Spleen (tissue), 11 donors: ENCODE data around the gene ZNF575. TPM values are rescaled to one million over a fixed set of nuclear protein-coding genes. Genes with fewer than 3 reads are reported as not detected.

Experiments used
- DNase-seq: peaks from one replicate; pipeline ENCODE4 v3.0.0-alpha.2; 2020
- H3K27ac ChIP-seq, 8 donors: fragments of 200-600 bp; sonication (generic) in 7 of 8; 1 replicate in 4 of 8; 2 replicates in 4 of 8; pipeline versions ENCODE4 v1.5.0 to v1.8.0; 2016 to 2021; ENCODE audit warnings: inconsistent platforms in 4 of 8, mild to moderate bottlenecking in 4 of 8, moderate library complexity in 1 of 8
- H3K27me3 ChIP-seq, 7 donors: fragments of 200-600 bp; sonication (generic) in 6 of 7; replicated peaks in 1 of 7; 1 replicate in 4 of 7; 2 replicates in 3 of 7; pipeline versions ENCODE4 v1.5.0 to v1.8.0; 2016 to 2021; ENCODE audit warnings: inconsistent platforms in 3 of 7, mild to moderate bottlenecking in 1 of 7
- H3K36me3 ChIP-seq, 6 donors: fragments of 200-600 bp; sonication (generic) in 5 of 6; 1 replicate in 4 of 6; 2 replicates in 2 of 6; pipeline versions ENCODE4 v1.5.0 to v1.8.0; 2016 to 2021; ENCODE audit warnings: inconsistent platforms in 2 of 6
- H3K4me1 ChIP-seq, 6 donors: fragments of 200-600 bp; sonication (generic) in 5 of 6; 1 replicate in 3 of 6; 2 replicates in 3 of 6; pipeline versions ENCODE4 v1.5.0 to v1.8.0; 2016 to 2021; ENCODE audit warnings: inconsistent platforms in 3 of 6
- H3K4me3 ChIP-seq, 8 donors: fragments of 200-600 bp; sonication (generic) in 7 of 8; 1 replicate in 4 of 8; 2 replicates in 4 of 8; pipeline versions ENCODE4 v1.5.0 to v1.8.0; 2016 to 2021; ENCODE audit warnings: inconsistent platforms in 4 of 8, mild to moderate bottlenecking in 4 of 8, moderate library complexity in 2 of 8
- H3K9me3 ChIP-seq, 8 donors: fragments of 200-600 bp; sonication (generic) in 7 of 8; 1 replicate in 4 of 8; 2 replicates in 4 of 8; pipeline versions ENCODE4 v1.5.0 to v1.8.0; 2016 to 2021; ENCODE audit warnings: inconsistent platforms in 4 of 8
- CTCF ChIP-seq, 11 experiments: fragments of 200-600 bp in 7 of 11; fragments of 450-650 bp in 4 of 11; sonication (generic) in 4 of 11; IDR thresholded peaks in 8 of 11; conservative IDR thresholded peaks in 3 of 11; 1 replicate in 7 of 11; 2 replicates in 4 of 11; pipeline versions ENCODE4 v1.4.0 to v1.8.0; 2016 to 2021; ENCODE audit warnings: antibody characterized with exemption in 11 of 11, inconsistent platforms in 4 of 11, mild to moderate bottlenecking in 1 of 11
- POLR2A ChIP-seq, 3 donors: fragments of 450-650 bp; IDR thresholded peaks; one replicate each; pipeline ENCODE4 v1.5.1; 2017; ENCODE audit warnings: antibody characterized with exemption in 3 of 3, mild to moderate bottlenecking in 1 of 3
- POLR2AphosphoS5 ChIP-seq, 3 donors: sonication (generic); formaldehyde crosslinking; IDR thresholded peaks; one replicate each; pipeline ENCODE4 v1.5.1; 2017; ENCODE audit warnings: antibody characterized with exemption in 3 of 3
- WGBS, 5 donors: extraction: QIAGEN DNeasy Blood & Tissue Kit in 3 of 5; methylation state at CpG; one replicate each; pipeline versions ENCODE4 v1.1.5 to v1.1.7; 2013 to 2018; 5-methylcytosine and 5-hydroxymethylcytosine counted together
- intact Hi-C: fragments of 100-400 bp; cut with DNase I; formaldehyde crosslinking; loops from one replicate; pipeline ENCODE4 v1.15.0; 2023; ENCODE audit warnings: low total_unique reads
- polyA plus RNA-seq, 3 donors: library from polyadenylated mRNA; stranded (reverse); fragments of 200-250 nt; gene quantifications; one replicate each; pipeline ENCODE4 v1.2.1, GENCODE V29; 2013
- total RNA-seq, 7 donors: library from RNA; depleted of rRNA in 3 of 7; stranded (reverse); fragments of >200 nt in 3 of 7; fragmentation: NEBNext Ultra II Directional in 4 of 7; extraction: Animal tissue kit (Norgen Biotek cat#: 25700) in 4 of 7; gene quantifications; one replicate each; pipeline versions ENCODE4 v1.1.0 to v1.2.1, GENCODE V29; 2016 to 2021
- donor health status: healthy with polysubstance abuse.
- donor health status: DM: no; HTN: no; CAD: no; lungs with moderate emphysema.
- donor health status: DM: no; HTN: no; CAD: no.
- donor health status: Bipolar disorder and iron deficiency.
- donor health status: healthy.
- donor health status: DM: no; HTN: no; CAD: no.
- donor health status: DM: yes; HTN: yes; CAD: no.

The ZNF575 gene
- total and polyA plus RNA-seq, 10 donors: 0.82 to 4.3 (median 2.1) TPM; not detected in 2

GRCh38 chr19:43501661-43502418 lies 31.1 kb upstream of the ZNF575 start:
- intact Hi-C loops: no loop called here
- 70 to 81% (median 76%) methylated on average over 41 to 43 of the region's 43 CpGs for WGBS, 5 donors
- DNase-seq: no peak
- peaks cover 0 to 52% (median 9%) of the 10 kb centered on the region in 6 donors for H3K36me3 ChIP-seq
- H3K9me3 ChIP-seq: no peaks in the 10 kb centered on the region
- TF ChIP-seq POLR2AphosphoS5 (IDR thresholded peaks at IDR 0.05) (peak in 2 of 3 donors; percentile 9 to 22), POLR2A (IDR thresholded peaks at IDR 0.05) (no peak), CTCF (IDR thresholded peaks at IDR 0.05 in 8 of 11, conservative IDR thresholded peaks at IDR 0.05 in 3 of 11) (no peak)
- H3K27me3 ChIP-seq: no peaks in the 10 kb centered on the region
- peak overlapping the region in 1 of 8 donors; percentile 8 for H3K27ac ChIP-seq
- H3K4me1 ChIP-seq: peaks cover 9 to 45% (median 21%) of the 10 kb centered on the region in 6 donors
- H3K4me3 ChIP-seq: peak overlapping the region in 5 of 8 donors; percentile 2 to 66 (median 10)

GRCh38 chr19:43502419-43502976 lies 30.5 kb upstream of the ZNF575 start:
- H3K27ac ChIP-seq: peak overlapping the region in 1 of 8 donors; percentile 90
- intact Hi-C loops: no loop called here
- 83 to 92% (median 87%) methylated on average over 23 of the region's 23 CpGs for WGBS, 5 donors
- H3K4me3 ChIP-seq: peak overlapping the region in 4 of 8 donors; percentile 6 to 90 (median 62)
- no peaks in the 10 kb centered on the region for H3K27me3 ChIP-seq
- H3K4me1 ChIP-seq: peaks cover 9 to 45% (median 21%) of the 10 kb centered on the region in 6 donors
- peaks cover 0 to 47% (median 3%) of the 10 kb centered on the region in 6 donors for H3K36me3 ChIP-seq
- TF ChIP-seq CTCF (IDR thresholded peaks at IDR 0.05 in 8 of 11, conservative IDR thresholded peaks at IDR 0.05 in 3 of 11) (no peak), POLR2A (IDR thresholded peaks at IDR 0.05) (no peak), POLR2AphosphoS5 (IDR thresholded peaks at IDR 0.05) (no peak)
- DNase-seq: no peak
- H3K9me3 ChIP-seq: no peaks in the 10 kb centered on the region

- no peaks in the 10 kb centered on the region for H3K27me3 ChIP-seq
- H3K4me3 ChIP-seq: peak overlapping the region; percentile 53 to 90 (median 72)
- H3K4me1 ChIP-seq: peaks cover 9 to 45% (median 21%) of the 10 kb centered on the region in 6 donors
- 1 to 2% (median 1%) methylated on average over 43 to 64 of the region's 64 CpGs for WGBS, 5 donors
- TF ChIP-seq CTCF (IDR thresholded peaks at IDR 0.05 in 8 of 11, conservative IDR thresholded peaks at IDR 0.05 in 3 of 11): peak in 6 of 11 experiments; percentile 19 to 39 (median 34)
- TF ChIP-seq POLR2A (IDR thresholded peaks at IDR 0.05): no peak
- TF ChIP-seq POLR2AphosphoS5 (IDR thresholded peaks at IDR 0.05): peak; percentile 64 to 84 (median 81)
- intact Hi-C loops: no loop called here
- H3K36me3 ChIP-seq: peaks cover 0 to 48% (median 9%) of the 10 kb centered on the region in 6 donors
- H3K27ac ChIP-seq: peak overlapping the region; percentile 82 to 92 (median 88)
- DNase-seq: peak; percentile 99
- H3K9me3 ChIP-seq: no peaks in the 10 kb centered on the region
Measured at GRCh38 chr19:43503501-43504425, 29.2 kb upstream of the ZNF575 start.
